ENCODE data around the gene PIGC.

PIGC gene

GRCh38 chr1:172472495-172472894 lies 28.6 kb upstream of the PIGC start:
- WGBS (ENCODE audit: extremely low coverage, insufficient coverage, low lambda C conversion rate) = no CpG with 5 or more reads among the region's 1 CpG

GRCh38 chr1:172471666-172472065 lies 27.8 kb upstream of the PIGC start:
- Histone ChIP-seq H2BK120ac (ENCODE audit: low read depth, low read length) (no peak overlapping the region), H3K18ac (ENCODE audit: low read length) (no peak overlapping the region), H4K5ac (ENCODE audit: low read length) (no peak overlapping the region), H2BK5ac (ENCODE audit: low read length) (no peak overlapping the region), H3K27ac (ENCODE audit: low read depth, low read length) (no peak overlapping the region), H3K56ac (ENCODE audit: low read length) (no peak overlapping the region), H3K23ac (ENCODE audit: low read length) (no peak overlapping the region), H3K4me1 (ENCODE audit: control insufficient read depth, low read depth, low read length) (peaks cover 2% of the 10 kb centered on the region), H3K27me3 (ENCODE audit: insufficient read depth, low read length, poor library complexity) (no peaks in the 10 kb centered on the region), H3K36me3 (ENCODE audit: control insufficient read depth, insufficient read depth, low read length) (no peaks in the 10 kb centered on the region), H2AK5ac (ENCODE audit: low read length) (no peak overlapping the region), H3K79me2 (ENCODE audit: control insufficient read depth, insufficient read depth, low read length) (no peaks in the 10 kb centered on the region), H3K4me3 (ENCODE audit: low read length) (no peak overlapping the region), H4K8ac (ENCODE audit: low read depth, low read length) (no peak overlapping the region), H3K4ac (ENCODE audit: low read depth, low read length) (no peak overlapping the region), H3K9ac (ENCODE audit: low read length) (no peak overlapping the region), H3K79me1 (ENCODE audit: low read length) (no peaks in the 10 kb centered on the region), H3K4me2 (ENCODE audit: low read length) (no peak overlapping the region), H2BK15ac (replicated peaks; ENCODE audit: low read depth) (no peak overlapping the region)
- no peak for DNase-seq
- WGBS (ENCODE audit: extremely low coverage, insufficient coverage, low lambda C conversion rate) = no CpG with 5 or more reads among the region's 1 CpG

More at GRCh38 chr1:172472495-172472894, 28.6 kb upstream of the PIGC start:
- Histone ChIP-seq H2BK120ac (ENCODE audit: low read depth, low read length) (no peak overlapping the region), H3K27me3 (ENCODE audit: insufficient read depth, low read length, poor library complexity) (no peaks in the 10 kb centered on the region), H2BK5ac (ENCODE audit: low read length) (no peak overlapping the region), H3K4me3 (ENCODE audit: low read length) (no peak overlapping the region), H3K56ac (ENCODE audit: low read length) (no peak overlapping the region), H4K5ac (ENCODE audit: low read length) (no peak overlapping the region), H3K36me3 (ENCODE audit: control insufficient read depth, insufficient read depth, low read length) (no peaks in the 10 kb centered on the region), H3K79me1 (ENCODE audit: low read length) (no peaks in the 10 kb centered on the region), H3K23ac (ENCODE audit: low read length) (no peak overlapping the region), H3K18ac (ENCODE audit: low read length) (no peak overlapping the region), H2BK15ac (replicated peaks; ENCODE audit: low read depth) (no peak overlapping the region), H3K4ac (ENCODE audit: low read depth, low read length) (no peak overlapping the region), H2AK5ac (ENCODE audit: low read length) (no peak overlapping the region), H3K4me2 (ENCODE audit: low read length) (no peak overlapping the region), H4K8ac (ENCODE audit: low read depth, low read length) (no peak overlapping the region), H3K9ac (ENCODE audit: low read length) (no peak overlapping the region), H3K79me2 (ENCODE audit: control insufficient read depth, insufficient read depth, low read length) (no peaks in the 10 kb centered on the region), H3K4me1 (ENCODE audit: control insufficient read depth, low read depth, low read length) (peaks cover 2% of the 10 kb centered on the region), H3K27ac (ENCODE audit: low read depth, low read length) (no peak overlapping the region)
- no peak for DNase-seq

- H3K4me1 ChIP-seq (ENCODE audit: control insufficient read depth, low read depth, low read length) = no peaks in the 10 kb centered on the region
- no peak overlapping the region for H3K18ac ChIP-seq (ENCODE audit: low read length)
- H3K27me3 ChIP-seq (ENCODE audit: insufficient read depth, low read length, poor library complexity) = no peaks in the 10 kb centered on the region
- H2AK5ac ChIP-seq (ENCODE audit: low read length) = no peak overlapping the region
- no peak for DNase-seq
- H3K36me3 ChIP-seq (ENCODE audit: control insufficient read depth, insufficient read depth, low read length) = no peaks in the 10 kb centered on the region
- no peak overlapping the region for H3K9ac ChIP-seq (ENCODE audit: low read length)
- H2BK15ac ChIP-seq (replicated peaks; ENCODE audit: low read depth) = no peak overlapping the region
- H3K4me2 ChIP-seq (ENCODE audit: low read length) = no peak overlapping the region
- no peak overlapping the region for H2BK5ac ChIP-seq (ENCODE audit: low read length)
- WGBS (ENCODE audit: extremely low coverage, insufficient coverage, low lambda C conversion rate) = no CpG with 5 or more reads among the region's 2 CpGs
- H3K4ac ChIP-seq (ENCODE audit: low read depth, low read length) = no peak overlapping the region
- no peaks in the 10 kb centered on the region for H3K79me2 ChIP-seq (ENCODE audit: control insufficient read depth, insufficient read depth, low read length)
- no peak overlapping the region for H4K8ac ChIP-seq (ENCODE audit: low read depth, low read length)
- H3K79me1 ChIP-seq (ENCODE audit: low read length) = no peaks in the 10 kb centered on the region
- no peak overlapping the region for H3K23ac ChIP-seq (ENCODE audit: low read length)
- no peak overlapping the region for H3K56ac ChIP-seq (ENCODE audit: low read length)
- no peak overlapping the region for H3K27ac ChIP-seq (ENCODE audit: low read depth, low read length)
- H2BK120ac ChIP-seq (ENCODE audit: low read depth, low read length) = no peak overlapping the region
- H3K4me3 ChIP-seq (ENCODE audit: low read length) = no peak overlapping the region
- no peak overlapping the region for H4K5ac ChIP-seq (ENCODE audit: low read length)
Observed at GRCh38 chr1:172470149-172470548, 26.3 kb upstream of the PIGC start.

GRCh38 chr1:172469717-172470116 lies 25.8 kb upstream of the PIGC start:
- WGBS (ENCODE audit: extremely low coverage, insufficient coverage, low lambda C conversion rate) = no CpG with 5 or more reads among the region's 3 CpGs
- H3K9ac ChIP-seq (ENCODE audit: low read length) = no peak overlapping the region

GRCh38 chr1:172468296-172468695 lies 24.4 kb upstream of the PIGC start:
- no peak overlapping the region for H3K4me2 ChIP-seq (ENCODE audit: low read length)
- WGBS (ENCODE audit: extremely low coverage, insufficient coverage, low lambda C conversion rate) = no CpG with 5 or more reads among the region's 5 CpGs
- H3K56ac ChIP-seq (ENCODE audit: low read length) = no peak overlapping the region
- no peak overlapping the region for H3K4me3 ChIP-seq (ENCODE audit: low read length)
- no peak overlapping the region for H4K5ac ChIP-seq (ENCODE audit: low read length)
- no peak overlapping the region for H3K18ac ChIP-seq (ENCODE audit: low read length)
- H3K79me1 ChIP-seq (ENCODE audit: low read length) = no peaks in the 10 kb centered on the region
- H3K79me2 ChIP-seq (ENCODE audit: control insufficient read depth, insufficient read depth, low read length) = no peaks in the 10 kb centered on the region
- H2BK5ac ChIP-seq (ENCODE audit: low read length) = no peak overlapping the region
- no peaks in the 10 kb centered on the region for H3K36me3 ChIP-seq (ENCODE audit: control insufficient read depth, insufficient read depth, low read length)
- H3K9ac ChIP-seq (ENCODE audit: low read length) = no peak overlapping the region
- H3K23ac ChIP-seq (ENCODE audit: low read length) = no peak overlapping the region
- no peaks in the 10 kb centered on the region for H3K4me1 ChIP-seq (ENCODE audit: control insufficient read depth, low read depth, low read length)
- H2BK15ac ChIP-seq (replicated peaks; ENCODE audit: low read depth) = no peak overlapping the region
- no peak overlapping the region for H2AK5ac ChIP-seq (ENCODE audit: low read length)
- no peaks in the 10 kb centered on the region for H3K27me3 ChIP-seq (ENCODE audit: insufficient read depth, low read length, poor library complexity)
- no peak overlapping the region for H4K8ac ChIP-seq (ENCODE audit: low read depth, low read length)
- H2BK120ac ChIP-seq (ENCODE audit: low read depth, low read length) = no peak overlapping the region
- no peak overlapping the region for H3K27ac ChIP-seq (ENCODE audit: low read depth, low read length)
- H3K4ac ChIP-seq (ENCODE audit: low read depth, low read length) = no peak overlapping the region
- DNase-seq = no peak

More at GRCh38 chr1:172469717-172470116, 25.8 kb upstream of the PIGC start:
- Histone ChIP-seq H3K27me3 (ENCODE audit: insufficient read depth, low read length, poor library complexity) (no peaks in the 10 kb centered on the region), H3K79me2 (ENCODE audit: control insufficient read depth, insufficient read depth, low read length) (no peaks in the 10 kb centered on the region), H3K4me3 (ENCODE audit: low read length) (no peak overlapping the region), H3K23ac (ENCODE audit: low read length) (no peak overlapping the region), H2BK120ac (ENCODE audit: low read depth, low read length) (no peak overlapping the region), H3K4me1 (ENCODE audit: control insufficient read depth, low read depth, low read length) (no peaks in the 10 kb centered on the region), H3K36me3 (ENCODE audit: control insufficient read depth, insufficient read depth, low read length) (no peaks in the 10 kb centered on the region), H4K5ac (ENCODE audit: low read length) (no peak overlapping the region), H2AK5ac (ENCODE audit: low read length) (no peak overlapping the region), H2BK5ac (ENCODE audit: low read length) (no peak overlapping the region), H3K79me1 (ENCODE audit: low read length) (no peaks in the 10 kb centered on the region), H3K27ac (ENCODE audit: low read depth, low read length) (no peak overlapping the region), H3K4me2 (ENCODE audit: low read length) (no peak overlapping the region), H3K56ac (ENCODE audit: low read length) (no peak overlapping the region), H3K18ac (ENCODE audit: low read length) (no peak overlapping the region), H4K8ac (ENCODE audit: low read depth, low read length) (no peak overlapping the region), H2BK15ac (replicated peaks; ENCODE audit: low read depth) (no peak overlapping the region), H3K4ac (ENCODE audit: low read depth, low read length) (no peak overlapping the region)
- DNase-seq = no peak

DNA sequence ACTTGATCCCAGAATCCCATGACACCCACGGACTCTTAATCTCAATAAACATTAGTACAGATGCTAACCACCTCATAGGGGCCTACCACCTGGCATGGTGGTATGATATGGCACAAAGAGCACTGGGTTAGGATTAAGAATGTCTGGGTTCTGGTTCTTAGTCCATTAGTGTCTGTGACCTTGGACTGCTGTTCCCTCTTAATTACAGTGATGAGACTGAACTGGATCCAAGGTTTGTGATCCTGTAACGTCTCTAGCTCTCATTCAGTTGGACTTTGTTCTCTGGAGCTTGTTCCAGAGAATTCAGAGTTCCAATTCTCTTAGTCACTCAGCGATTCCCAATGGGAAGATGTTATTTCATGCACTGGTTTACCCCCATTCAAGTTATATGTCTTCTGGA lies 23.6 kb upstream of the PIGC start:
- H4K8ac ChIP-seq (ENCODE audit: low read depth, low read length) = no peak overlapping the region
- H2BK5ac ChIP-seq (ENCODE audit: low read length) = no peak overlapping the region
- no peak overlapping the region for H4K5ac ChIP-seq (ENCODE audit: low read length)
- no peak overlapping the region for H3K23ac ChIP-seq (ENCODE audit: low read length)
- no peak overlapping the region for H2BK15ac ChIP-seq (replicated peaks; ENCODE audit: low read depth)
- H3K79me2 ChIP-seq (ENCODE audit: control insufficient read depth, insufficient read depth, low read length) = no peaks in the 10 kb centered on the region
- no peak overlapping the region for H3K9ac ChIP-seq (ENCODE audit: low read length)
- no peaks in the 10 kb centered on the region for H3K27me3 ChIP-seq (ENCODE audit: insufficient read depth, low read length, poor library complexity)
- H3K79me1 ChIP-seq (ENCODE audit: low read length) = no peaks in the 10 kb centered on the region
- H3K27ac ChIP-seq (ENCODE audit: low read depth, low read length) = no peak overlapping the region
- no peaks in the 10 kb centered on the region for H3K36me3 ChIP-seq (ENCODE audit: control insufficient read depth, insufficient read depth, low read length)
- H2AK5ac ChIP-seq (ENCODE audit: low read length) = no peak overlapping the region
- DNase-seq = no peak
- H3K56ac ChIP-seq (ENCODE audit: low read length) = no peak overlapping the region
- no peak overlapping the region for H2BK120ac ChIP-seq (ENCODE audit: low read depth, low read length)
- H3K4ac ChIP-seq (ENCODE audit: low read depth, low read length) = no peak overlapping the region
- H3K18ac ChIP-seq (ENCODE audit: low read length) = no peak overlapping the region
- H3K4me3 ChIP-seq (ENCODE audit: low read length) = no peak overlapping the region
- no CpG with 5 or more reads among the region's 3 CpGs for WGBS (ENCODE audit: extremely low coverage, insufficient coverage, low lambda C conversion rate)
- no peak overlapping the region for H3K4me2 ChIP-seq (ENCODE audit: low read length)
- H3K4me1 ChIP-seq (ENCODE audit: control insufficient read depth, low read depth, low read length) = no peaks in the 10 kb centered on the region

All from mesendoderm (in vitro differentiated cells).